ENCODE data around the gene IGFALS. TPM values are rescaled to one million over a fixed set of nuclear protein-coding genes. Genes with fewer than 3 reads are reported as not detected.

The IGFALS gene
- total and polyA plus RNA-seq, 2 of the 4 experiments (the other 2 are of a cell fraction): not detected

DNA sequence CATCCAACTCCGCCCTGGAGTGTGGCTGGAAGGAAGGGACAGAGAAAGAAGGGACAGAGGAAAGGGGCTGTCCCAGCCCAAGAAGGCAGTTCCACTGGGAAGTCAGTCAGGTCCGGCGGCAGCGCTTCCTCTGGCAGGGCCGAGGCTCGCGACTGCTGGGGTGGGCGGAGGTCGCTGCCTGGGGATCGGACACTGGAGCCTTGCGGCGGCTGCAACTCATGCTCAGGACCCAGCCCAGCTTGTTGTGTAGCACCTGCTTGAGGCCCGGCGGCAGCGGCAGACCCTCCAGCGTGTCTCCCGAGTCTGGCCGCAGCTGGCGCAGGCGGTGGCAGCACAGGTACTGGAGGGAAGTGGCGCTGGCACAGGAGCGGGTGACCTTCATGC is 16.5 kb downstream of the IGFALS start:
- no peak overlapping the region for H3K23ac ChIP-seq (ENCODE audit: low read depth, low read length)
- TF ChIP-seq MAFK (IDR thresholded peaks at IDR 0.05; ENCODE audit: low read depth, low read length): no peak
- TF ChIP-seq NFE2L2 (IDR thresholded peaks at IDR 0.05; ENCODE audit: low read depth, low read length): no peak
- TF ChIP-seq, protein P1, sequence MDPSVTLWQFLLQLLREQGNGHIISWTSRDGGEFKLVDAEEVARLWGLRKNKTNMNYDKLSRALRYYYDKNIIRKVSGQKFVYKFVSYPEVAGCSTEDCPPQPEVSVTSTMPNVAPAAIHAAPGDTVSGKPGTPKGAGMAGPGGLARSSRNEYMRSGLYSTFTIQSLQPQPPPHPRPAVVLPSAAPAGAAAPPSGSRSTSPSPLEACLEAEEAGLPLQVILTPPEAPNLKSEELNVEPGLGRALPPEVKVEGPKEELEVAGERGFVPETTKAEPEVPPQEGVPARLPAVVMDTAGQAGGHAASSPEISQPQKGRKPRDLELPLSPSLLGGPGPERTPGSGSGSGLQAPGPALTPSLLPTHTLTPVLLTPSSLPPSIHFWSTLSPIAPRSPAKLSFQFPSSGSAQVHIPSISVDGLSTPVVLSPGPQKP (IDR thresholded peaks at IDR 0.05; ENCODE audit: borderline replicate concordance, low read depth, low read length): no peak
- no peak for TF ChIP-seq FOS (IDR thresholded peaks at IDR 0.05; ENCODE audit: low read depth, low read length)
- no peak for TF ChIP-seq CEBPB (IDR thresholded peaks at IDR 0.05; ENCODE audit: low read depth, low read length)
- no peak for TF ChIP-seq CHD1 (IDR thresholded peaks at IDR 0.05; ENCODE audit: low read depth, low read length)
- TF ChIP-seq RFX5 (IDR thresholded peaks at IDR 0.05; ENCODE audit: low read depth, low read length): no peak
- TF ChIP-seq, protein P2, sequence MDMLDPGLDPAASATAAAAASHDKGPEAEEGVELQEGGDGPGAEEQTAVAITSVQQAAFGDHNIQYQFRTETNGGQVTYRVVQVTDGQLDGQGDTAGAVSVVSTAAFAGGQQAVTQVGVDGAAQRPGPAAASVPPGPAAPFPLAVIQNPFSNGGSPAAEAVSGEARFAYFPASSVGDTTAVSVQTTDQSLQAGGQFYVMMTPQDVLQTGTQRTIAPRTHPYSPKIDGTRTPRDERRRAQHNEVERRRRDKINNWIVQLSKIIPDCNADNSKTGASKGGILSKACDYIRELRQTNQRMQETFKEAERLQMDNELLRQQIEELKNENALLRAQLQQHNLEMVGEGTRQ (IDR thresholded peaks at IDR 0.05; ENCODE audit: low read depth, low read length): no peak
- no peak for TF ChIP-seq POLR2A (IDR thresholded peaks at IDR 0.05; ENCODE audit: low read depth, low read length)
- TF ChIP-seq BHLHE40 (IDR thresholded peaks at IDR 0.05; ENCODE audit: low read depth, low read length): no peak
- no peak for TF ChIP-seq RCOR1 (IDR thresholded peaks at IDR 0.05; ENCODE audit: insufficient replicate concordance, low read length)
- TF ChIP-seq MXI1 (IDR thresholded peaks at IDR 0.05; ENCODE audit: borderline replicate concordance, low read depth, low read length): no peak
- TF ChIP-seq, protein P3, sequence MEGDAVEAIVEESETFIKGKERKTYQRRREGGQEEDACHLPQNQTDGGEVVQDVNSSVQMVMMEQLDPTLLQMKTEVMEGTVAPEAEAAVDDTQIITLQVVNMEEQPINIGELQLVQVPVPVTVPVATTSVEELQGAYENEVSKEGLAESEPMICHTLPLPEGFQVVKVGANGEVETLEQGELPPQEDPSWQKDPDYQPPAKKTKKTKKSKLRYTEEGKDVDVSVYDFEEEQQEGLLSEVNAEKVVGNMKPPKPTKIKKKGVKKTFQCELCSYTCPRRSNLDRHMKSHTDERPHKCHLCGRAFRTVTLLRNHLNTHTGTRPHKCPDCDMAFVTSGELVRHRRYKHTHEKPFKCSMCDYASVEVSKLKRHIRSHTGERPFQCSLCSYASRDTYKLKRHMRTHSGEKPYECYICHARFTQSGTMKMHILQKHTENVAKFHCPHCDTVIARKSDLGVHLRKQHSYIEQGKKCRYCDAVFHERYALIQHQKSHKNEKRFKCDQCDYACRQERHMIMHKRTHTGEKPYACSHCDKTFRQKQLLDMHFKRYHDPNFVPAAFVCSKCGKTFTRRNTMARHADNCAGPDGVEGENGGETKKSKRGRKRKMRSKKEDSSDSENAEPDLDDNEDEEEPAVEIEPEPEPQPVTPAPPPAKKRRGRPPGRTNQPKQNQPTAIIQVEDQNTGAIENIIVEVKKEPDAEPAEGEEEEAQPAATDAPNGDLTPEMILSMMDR (conservative IDR thresholded peaks at IDR 0.05; ENCODE audit: low read depth, low read length): no peak
- TF ChIP-seq RAD21 (IDR thresholded peaks at IDR 0.05; ENCODE audit: low read length): no peak
- no peak for TF ChIP-seq MAZ (IDR thresholded peaks at IDR 0.05; ENCODE audit: borderline replicate concordance, low read depth, low read length)
- TF ChIP-seq SMC3 (IDR thresholded peaks at IDR 0.05; ENCODE audit: low read depth, low read length): no peak
- no peak overlapping the region for H2BK15ac ChIP-seq (ENCODE audit: low read depth, low read length)
- H3K27me3 ChIP-seq (ENCODE audit: control insufficient read depth, insufficient read depth, low read length): no peaks in the 10 kb centered on the region
- no peak overlapping the region for H4K5ac ChIP-seq (ENCODE audit: low read depth, low read length)
- H3K4ac ChIP-seq (ENCODE audit: low read depth, low read length): no peak overlapping the region
- ChIA-PET CTCF (no interaction called here), POLR2A (ENCODE audit: unreplicated experiment) (no interaction called here)
- H2AFZ ChIP-seq (replicated peaks; ENCODE audit: low read length, poor library complexity): peak overlapping the region; percentile 51
- H3K27ac ChIP-seq (ENCODE audit: insufficient read depth, low read length): no peak overlapping the region
- 97% methylated on average over 19 of the region's 22 CpGs; no CpG with 5 or more reads in 1 of the 2 experiments for WGBS, 2 experiments (ENCODE audit: extremely low coverage in 2 of 2, insufficient read length in 1 of 2)
- H3K9ac ChIP-seq (ENCODE audit: low read depth, low read length): no peak overlapping the region
- ATAC-seq (ENCODE audit: low read depth) (no peak), DNase-seq (no peak)
- no peak overlapping the region for H3K4me2 ChIP-seq (ENCODE audit: low read depth, low read length)
- no peak overlapping the region for H3K14ac ChIP-seq (replicated peaks; ENCODE audit: low read depth, low read length)
- intact Hi-C loops (cut with micrococcal nuclease): no loop called here
- no peaks in the 10 kb centered on the region for H3K9me3 ChIP-seq (ENCODE audit: control insufficient read depth, insufficient read depth, low read length)
- no peak overlapping the region for H4K91ac ChIP-seq (ENCODE audit: insufficient read depth, low read depth, low read length)
- H3K9me1 ChIP-seq (ENCODE audit: insufficient read depth, low read length): peaks cover 7% of the 10 kb centered on the region; the same call in 1 of the 2 replicates
- H3K36me3 ChIP-seq (ENCODE audit: control insufficient read depth, insufficient read depth, low read length): peaks cover 32% of the 10 kb centered on the region
- H3K4me3 ChIP-seq (ENCODE audit: insufficient read depth, low read depth, low read length): no peak overlapping the region
- H4K8ac ChIP-seq (ENCODE audit: low read depth in 2 of 2, low read length in 2 of 2): no peak overlapping the region
- no peak overlapping the region for H3K18ac ChIP-seq (ENCODE audit: low read depth, low read length)
- no peak overlapping the region for H2BK5ac ChIP-seq (ENCODE audit: low read depth, low read length, poor library complexity, severe bottlenecking)
- peaks cover 14% of the 10 kb centered on the region for H3K4me1 ChIP-seq (ENCODE audit: control insufficient read depth, insufficient read depth, low read length)
- no peak overlapping the region for H2BK120ac ChIP-seq (ENCODE audit: low read depth, low read length)
- dilution Hi-C loops (cut with HindIII; ENCODE audit: low sequenced_read_pairs, unreplicated experiment): no loop called here
- H2AK9ac ChIP-seq (replicated peaks; ENCODE audit: low read depth, low read length, poor library complexity): no peak overlapping the region
- H3K56ac ChIP-seq (ENCODE audit: extremely low read depth, insufficient read depth, low read length): no peak overlapping the region
- in situ Hi-C loops (cut with MboI; ENCODE audit: low sequenced_read_pairs): no loop called here
- H3K79me1 ChIP-seq (ENCODE audit: low read depth in 1 of 2, low read length in 2 of 2): peaks cover 14 to 63% of the 10 kb centered on the region in 2 experiments
- no peak overlapping the region for H2BK20ac ChIP-seq (ENCODE audit: low read depth, low read length)
- H4K20me1 ChIP-seq (ENCODE audit: insufficient read depth, low read length): peaks cover 18% of the 10 kb centered on the region
- BruUV-seq (replicated peaks): no TSS peak
- H2AK5ac ChIP-seq (ENCODE audit: low read depth, low read length): no peak overlapping the region
